Measurements from ENCODE around the gene PRR7.

Gene PRR7

DNA sequence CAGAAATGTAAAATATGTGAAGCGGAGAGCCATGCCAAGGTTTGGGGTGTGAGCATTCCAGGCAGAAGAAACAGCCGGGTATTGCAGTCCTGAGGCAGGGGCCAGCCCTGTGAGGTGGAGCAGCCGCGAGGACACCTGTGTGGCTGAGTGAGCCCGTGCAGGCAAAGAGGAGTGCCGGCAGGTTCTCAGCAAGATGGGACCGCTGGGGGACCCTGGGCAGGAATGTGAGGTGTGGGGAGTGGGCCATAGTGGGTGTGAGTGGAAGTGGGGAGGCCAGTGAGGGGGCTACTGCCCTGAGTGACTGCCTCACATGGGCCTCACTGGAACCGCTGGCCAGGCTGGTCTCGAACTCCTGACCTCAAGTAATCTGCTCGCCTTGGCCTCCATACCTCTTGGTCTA is 8.1 kb upstream of the PRR7 start:
- no peak for DNase-seq

GRCh38 chr5:177439518-177440053 is 7.0 kb upstream of the PRR7 start:
- DNase-seq = no peak

GRCh38 chr5:177440211-177440989 is 6.2 kb upstream of the PRR7 start:
- DNase-seq = no peak

- DNase-seq = no peak
These were observed 5.4 kb upstream of the PRR7 start for GRCh38 chr5:177440990-177441780.

- no peak for DNase-seq
These were observed 4.4 kb upstream of the PRR7 start for GRCh38 chr5:177442066-177442826.

- DNase-seq = no peak
These were observed 3.2 kb upstream of the PRR7 start for GRCh38 chr5:177443144-177443983.

GRCh38 chr5:177444106-177445051 is 2.2 kb upstream of the PRR7 start:
- no peak for DNase-seq

DNA sequence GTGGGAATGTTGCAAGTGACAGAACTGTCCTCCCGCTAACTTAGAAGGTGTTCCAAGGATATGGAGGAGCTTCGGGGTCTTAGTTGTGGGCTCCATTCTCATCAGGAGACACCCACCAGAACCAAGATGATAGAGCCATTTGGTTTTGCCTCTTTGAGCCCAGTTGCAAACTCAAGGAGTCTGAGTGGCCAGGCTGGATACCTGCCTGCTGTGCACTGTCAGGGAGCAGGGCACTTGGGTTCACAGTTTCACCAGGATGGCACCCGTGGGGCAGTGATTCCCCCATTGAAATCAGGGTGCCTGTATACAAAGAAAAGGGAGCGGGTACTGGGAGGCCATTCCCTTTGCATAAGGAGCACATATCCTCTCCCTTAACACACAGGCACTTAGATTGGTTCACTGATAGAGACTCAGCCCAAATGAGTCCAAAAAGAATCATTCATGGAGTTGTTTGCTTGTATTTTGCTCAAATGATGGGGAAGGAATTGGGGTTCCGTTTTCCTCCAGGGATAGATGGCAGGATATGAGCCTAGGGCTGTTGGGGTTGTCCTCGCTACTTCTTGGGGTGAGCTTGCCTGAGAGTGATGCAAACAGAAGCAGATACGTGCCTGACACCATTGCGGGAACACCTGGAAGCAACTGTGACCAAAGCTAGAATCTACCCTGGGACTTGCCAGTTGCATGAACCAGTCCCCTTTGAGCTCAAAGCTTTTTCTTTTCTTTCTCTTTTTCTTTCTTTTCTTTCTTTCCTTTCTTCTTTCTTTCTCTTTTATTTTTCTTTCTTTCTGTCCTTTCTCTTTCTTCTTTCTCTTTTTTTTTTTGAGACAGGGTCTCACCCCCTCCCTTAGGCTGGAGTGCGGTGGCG is 1.3 kb upstream of the PRR7 start:
- no peak for DNase-seq

DNA sequence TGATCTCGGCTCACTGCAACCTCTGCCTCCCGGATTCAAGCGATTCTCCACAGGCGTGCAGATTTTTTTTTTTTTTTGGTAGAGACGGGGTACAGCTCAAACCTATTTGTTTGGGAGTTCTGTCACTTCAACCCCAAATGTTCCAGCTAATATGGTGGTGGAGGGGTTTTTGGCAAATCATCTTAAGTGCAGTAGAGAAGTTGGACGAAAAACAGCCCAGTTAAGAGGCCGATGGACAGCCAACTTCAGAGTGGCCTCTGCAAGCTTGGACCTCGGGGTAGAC is 756 bp upstream of the PRR7 start:
- DNase-seq = no peak

DNA sequence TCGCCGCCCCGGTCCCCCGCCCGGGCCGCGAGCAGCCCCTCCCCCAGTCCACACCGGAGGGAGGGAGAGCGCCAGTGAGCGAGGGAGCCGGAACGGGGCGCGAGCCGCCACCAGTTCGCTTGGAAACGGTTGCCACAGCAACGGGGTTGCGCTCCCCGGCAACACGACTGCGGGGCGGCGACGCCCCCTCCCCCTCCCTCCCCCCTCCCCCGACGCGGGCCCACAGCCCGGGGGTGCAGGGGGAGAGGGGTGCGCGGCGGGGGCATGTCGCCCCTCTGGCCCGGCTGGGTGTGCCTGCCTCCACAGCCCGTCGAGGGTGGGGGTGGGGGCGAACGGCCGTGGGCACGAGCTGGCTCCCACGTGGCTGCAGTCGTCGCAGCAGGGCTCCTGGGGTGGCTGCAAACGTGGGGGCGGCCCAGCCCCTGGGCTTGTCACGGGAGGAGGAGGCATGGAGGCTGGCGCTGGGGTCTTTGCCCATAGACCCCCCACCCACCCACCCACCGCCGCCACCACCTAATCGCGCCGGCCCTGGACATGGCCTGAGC is 524 bp downstream of the PRR7 start:
- peak; percentile 68 for DNase-seq

- DNase-seq = no peak
These were observed 1.1 kb downstream of the PRR7 start for GRCh38 chr5:177447611-177448243.

DNA sequence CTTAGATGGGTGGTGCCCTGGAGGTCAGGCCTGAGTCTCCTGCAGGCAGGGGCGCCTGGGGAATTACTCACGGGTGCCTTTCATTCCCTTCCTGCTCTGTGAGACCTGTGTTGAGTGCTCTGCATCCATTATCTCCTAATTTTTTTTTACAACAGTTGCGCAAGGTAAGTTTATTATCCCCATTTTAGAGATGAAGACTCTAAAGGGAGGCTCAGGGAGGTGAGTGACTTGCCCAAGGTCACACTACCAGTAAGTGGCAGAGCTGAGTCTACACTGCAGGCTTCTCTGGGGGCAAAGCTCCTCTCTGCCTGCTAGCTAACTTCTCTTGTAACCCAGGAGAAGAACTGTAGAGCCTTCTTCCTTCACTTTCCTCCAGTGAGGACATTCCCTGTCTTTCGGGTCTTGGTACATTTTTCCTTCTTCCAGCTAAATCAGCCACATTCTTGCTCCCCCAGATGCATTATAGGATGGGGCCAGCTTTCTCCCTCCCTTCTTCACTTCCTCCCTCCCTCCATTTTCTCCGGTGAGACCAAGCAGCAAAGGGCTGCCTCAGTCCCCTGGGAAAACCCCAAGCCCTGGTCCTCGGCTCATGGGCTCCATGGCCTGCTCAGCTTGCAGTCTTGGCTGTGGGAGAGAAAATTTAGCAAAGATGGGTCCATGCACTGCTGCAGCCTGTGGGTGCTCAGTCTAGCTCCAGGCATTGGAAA is 1.8 kb downstream of the PRR7 start:
- DNase-seq = no peak

DNA sequence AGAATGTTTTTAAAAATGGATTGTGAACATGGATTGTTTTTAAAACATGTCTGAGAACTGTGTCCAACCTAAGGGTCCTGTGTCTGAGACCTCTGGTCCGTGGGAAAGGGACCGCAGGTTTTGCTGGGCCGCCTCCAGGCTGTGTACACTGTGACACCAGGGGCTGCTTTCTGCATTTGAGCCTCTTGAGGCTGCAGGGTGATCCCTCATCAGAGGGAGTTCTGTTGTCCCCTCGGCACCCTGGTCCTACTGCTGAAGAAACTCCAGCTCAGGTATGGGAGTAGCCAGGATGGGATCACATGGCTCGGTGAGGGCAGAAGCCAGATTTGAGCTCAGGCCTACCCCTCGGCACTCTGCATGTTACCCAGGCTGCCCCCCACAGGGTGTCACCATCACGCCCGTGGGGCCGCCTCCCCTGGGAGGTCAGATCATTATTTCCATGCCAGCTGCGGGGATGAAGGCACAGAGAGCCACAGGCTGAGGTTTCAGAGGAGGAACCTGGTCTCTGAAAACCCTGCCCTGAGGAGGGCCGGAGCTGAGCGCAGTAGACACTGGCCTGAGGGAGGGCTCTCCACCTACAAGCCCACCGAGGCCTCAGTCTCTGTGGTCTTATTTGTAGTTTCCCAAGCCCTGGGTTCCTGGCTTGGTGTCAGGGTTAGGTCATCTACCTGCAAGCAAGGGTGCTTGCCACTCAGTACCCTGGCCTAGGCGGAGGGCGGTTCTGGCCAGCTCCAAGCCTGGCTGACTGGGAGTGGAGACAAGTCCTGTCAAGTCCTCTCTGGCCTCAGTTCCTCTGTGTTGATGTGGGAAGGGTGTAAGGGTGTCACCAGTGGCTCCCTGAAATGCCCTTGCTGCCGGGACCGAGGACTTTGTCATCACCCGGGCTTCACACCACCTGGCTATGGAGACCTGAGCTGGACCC is 2.8 kb downstream of the PRR7 start:
- no peak for DNase-seq

- DNase-seq = no peak
These were observed 4.2 kb downstream of the PRR7 start for GRCh38 chr5:177450667-177451424.

DNA sequence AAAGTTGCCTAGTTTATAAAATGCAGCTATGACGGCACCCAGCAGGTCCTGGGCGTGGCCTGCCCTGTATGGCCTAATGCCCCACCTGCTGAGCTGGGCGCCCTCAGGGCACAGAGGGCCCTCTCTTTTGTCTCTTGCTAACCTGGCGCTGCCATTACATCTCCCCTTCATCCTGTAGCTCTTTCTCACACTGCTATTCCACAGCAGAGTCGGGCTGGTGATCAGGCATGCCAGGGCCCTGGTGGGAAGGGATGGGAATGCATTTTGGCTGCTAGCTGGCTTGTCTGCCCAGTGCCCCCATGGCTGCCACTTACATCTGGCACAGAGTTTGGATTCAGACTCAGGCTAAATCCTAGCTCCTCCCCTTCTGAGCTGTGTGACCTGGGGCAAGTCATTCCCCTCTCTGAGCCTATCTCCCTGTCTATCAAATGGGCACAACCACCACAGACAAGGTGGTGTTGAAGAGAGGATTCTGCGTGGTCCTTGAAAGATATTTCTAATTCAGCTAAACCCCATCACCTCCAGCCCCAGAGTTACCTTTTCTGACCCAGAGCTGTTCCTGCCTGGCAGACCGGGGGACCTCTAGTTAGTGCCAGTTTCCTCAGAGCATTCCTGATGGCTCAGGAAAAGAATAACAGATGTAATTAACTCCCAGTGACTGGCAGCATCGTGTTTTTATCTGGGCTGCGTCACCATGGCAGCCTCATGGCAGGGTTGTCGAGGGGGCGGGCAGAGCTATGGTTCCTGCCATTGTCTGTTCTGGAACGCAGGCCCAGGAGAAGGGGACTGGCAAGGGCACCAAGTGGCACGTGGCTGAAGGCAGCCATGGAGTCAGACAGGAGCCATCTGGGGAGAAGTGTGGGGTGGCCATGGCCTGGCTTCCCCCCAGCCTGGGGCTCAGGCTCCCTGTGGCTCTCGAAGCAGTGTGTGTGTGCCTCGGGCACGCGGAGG is 6.3 kb downstream of the PRR7 start:
- no peak for DNase-seq
